GM15510 (cell line): ENCODE data around the gene POLR2J.
A peak's percentile ranks its signal among the peaks of the same experiment; 100 is the strongest.

Experiments used
- POLR2A ChIP-seq: IDR thresholded peaks from 3 replicates; pipeline ENCODE4 v1.6.1; 2011; ENCODE audit warnings: borderline replicate concordance; ENCODE audit not compliant: insufficient read length; ENCODE audit errors: extremely low read depth

Gene POLR2J

GRCh38 chr7:102446387-102447156, 32.1 kb downstream of the POLR2J start:
- TF ChIP-seq POLR2A = no peak

DNA sequence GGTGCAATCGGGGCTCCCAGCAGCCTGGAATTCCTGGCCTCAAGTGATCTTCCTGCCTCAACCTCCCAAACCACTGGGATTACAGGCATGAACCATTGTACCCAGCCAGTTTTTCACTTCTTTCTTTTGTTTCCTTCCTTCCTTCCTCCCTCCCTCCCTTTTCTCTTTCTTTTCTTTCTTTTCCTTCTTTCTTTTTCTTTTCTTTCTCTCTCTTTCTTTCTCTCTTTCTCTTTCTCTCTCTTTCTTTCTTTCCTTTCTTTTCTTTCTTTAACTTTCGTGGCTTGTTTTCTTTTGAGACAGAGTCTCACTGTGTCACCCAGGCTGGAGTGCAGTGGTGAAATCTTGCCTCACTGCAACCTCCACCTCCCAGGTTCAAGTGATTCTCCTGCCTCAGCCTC, 33.0 kb downstream of the POLR2J start:
- TF ChIP-seq POLR2A = no peak

GRCh38 chr7:102444961-102445673, 33.6 kb downstream of the POLR2J start:
- TF ChIP-seq POLR2A = peak; percentile 38

GRCh38 chr7:102439963-102440795, 38.5 kb downstream of the POLR2J start:
- TF ChIP-seq POLR2A = no peak

- TF ChIP-seq POLR2A = no peak
Measured at GRCh38 chr7:102436118-102436517, 42.6 kb downstream of the POLR2J start.

DNA sequence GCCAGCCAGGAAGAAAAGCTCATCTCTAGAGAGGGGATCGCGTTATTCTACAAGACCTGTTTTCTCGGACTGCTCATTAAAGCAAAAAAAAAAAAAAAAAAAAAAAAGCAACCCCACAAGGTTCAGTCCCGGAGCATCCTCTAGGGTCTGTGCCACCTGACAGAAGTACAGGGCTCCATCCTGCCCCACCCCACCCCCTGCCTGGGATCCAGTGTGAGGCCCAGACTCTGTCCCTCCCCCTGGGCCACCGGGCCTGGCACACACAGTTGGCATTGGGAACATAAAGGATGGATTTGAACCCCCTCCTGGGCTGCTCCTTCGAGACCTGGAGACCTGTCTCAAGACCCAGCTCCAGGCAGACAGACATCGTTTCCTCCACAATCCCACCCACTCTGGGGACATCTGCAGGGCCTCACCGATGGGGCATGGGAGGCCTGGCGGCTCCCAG, 44.7 kb downstream of the POLR2J start:
- TF ChIP-seq POLR2A = no peak

DNA sequence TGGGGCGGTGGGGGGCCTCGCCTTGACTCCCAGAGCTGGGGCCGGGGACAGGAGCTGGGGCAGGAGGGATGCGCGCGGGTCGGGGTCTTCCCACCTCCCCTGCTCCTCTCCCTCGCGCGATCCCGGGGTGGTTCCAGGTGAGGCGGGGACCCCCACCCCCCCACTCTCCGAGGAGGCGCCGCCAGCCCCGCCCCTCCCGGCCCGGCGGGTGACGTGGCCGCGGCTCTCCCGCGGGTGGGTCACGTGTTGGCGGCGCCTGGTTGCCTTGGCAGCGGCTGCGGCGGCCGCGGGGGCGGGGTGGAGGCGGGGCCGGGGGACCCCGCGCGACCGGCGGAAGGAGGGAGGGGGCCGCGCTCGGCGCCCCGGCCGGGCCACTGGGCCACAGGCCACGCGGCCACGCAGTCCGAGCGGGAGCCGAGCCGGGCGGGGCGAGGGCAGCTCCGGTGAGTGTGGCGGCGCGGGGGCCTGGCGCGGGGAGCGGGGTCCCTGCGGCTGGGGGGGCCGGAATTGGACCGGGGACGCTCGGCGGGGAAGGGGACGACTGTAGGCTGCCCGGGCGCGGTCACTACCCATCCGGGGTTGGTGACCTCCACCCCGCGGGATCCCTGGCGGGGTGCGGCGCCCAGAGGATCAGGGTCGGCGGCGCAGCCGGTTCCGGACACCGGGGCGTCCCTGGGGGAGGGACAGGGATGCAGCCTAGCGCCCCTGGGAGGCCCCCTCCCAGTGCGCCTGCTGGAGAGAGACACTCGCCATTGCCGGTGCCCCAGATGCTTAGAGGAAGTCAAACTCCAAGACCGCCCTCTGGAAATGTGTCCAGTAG, 45.3 kb downstream of the POLR2J start, which contains the start of gene ORAI2:
Gene ORAI2, plus strand, starts transcription at position 357 of the 820 bp plus-strand sequence. CDS start 5,382 bp downstream, outside the sequence.
- peak; percentile 76 for TF ChIP-seq POLR2A

DNA sequence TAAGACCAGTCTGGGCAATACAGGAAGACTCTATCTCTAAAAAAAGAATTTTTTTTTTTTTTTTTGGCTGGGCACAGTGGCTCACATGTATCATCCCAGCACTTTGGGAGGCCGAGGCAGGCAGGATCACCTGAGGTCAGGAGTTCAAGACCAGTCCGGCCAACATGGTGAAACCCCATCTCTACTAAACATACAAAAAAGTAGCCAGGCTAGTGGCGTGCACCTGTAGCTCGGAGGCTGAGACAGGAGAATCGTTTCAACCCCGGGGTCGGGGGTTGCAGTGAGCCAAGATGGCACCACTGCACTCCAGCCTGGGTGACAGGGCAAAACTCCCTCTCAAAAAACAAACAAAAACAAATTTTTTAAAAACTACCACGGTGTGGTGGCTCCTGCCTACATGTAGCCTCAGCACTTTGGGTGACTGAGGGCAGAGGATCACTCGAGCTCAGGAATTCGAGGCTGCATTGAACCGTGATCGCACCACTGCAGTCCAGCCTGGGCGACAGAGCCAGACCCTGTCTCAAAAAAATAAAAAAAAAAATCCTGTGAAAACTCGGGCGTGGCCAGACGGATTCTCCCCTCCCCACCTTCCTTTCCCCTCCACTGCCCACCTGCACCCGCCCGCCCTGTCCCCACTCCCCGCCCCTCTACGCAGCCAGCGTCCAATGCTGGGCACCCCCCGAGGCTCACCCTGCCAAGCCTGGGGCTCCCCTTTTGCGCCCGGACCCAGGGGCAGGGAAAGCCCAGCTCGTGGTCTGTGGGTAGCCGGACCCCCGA, 46.1 kb downstream of the POLR2J start:
- TF ChIP-seq POLR2A = no peak

DNA sequence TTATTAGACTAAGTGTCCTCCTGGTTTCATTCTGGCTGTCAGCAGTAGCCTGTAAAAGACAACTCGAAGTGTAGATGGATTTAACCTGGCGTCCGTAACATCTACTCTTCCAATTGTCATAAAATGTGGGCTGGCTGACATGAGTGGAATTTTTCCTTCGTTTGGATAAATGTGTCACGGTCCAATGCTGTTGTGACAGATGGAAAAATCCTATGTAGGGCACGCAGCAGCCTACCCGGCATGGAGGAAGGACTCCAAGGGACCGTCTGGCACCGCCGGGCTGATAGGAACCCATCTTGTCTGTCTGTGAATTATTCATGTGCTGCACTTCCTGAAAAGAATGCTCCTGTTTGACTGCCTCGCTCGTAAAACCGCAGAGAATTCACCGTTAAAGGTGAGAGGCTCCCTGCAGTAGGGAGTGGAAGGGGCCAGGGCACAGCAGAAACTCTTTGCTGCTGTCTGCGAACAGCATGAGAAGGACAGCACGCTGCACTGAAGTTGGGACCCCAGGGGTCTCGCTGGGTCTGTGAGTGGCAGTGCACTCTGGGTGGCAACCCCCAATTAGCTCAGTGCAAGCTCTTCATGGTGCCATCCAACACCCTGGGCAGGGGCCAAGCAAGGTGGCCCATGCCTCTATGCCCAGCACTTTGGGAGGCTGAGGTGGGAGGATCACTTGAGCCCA, 47.0 kb downstream of the POLR2J start:
- peak; percentile 34 for TF ChIP-seq POLR2A

GRCh38 chr7:102429141-102429899, 49.4 kb downstream of the POLR2J start:
- no peak for TF ChIP-seq POLR2A

DNA sequence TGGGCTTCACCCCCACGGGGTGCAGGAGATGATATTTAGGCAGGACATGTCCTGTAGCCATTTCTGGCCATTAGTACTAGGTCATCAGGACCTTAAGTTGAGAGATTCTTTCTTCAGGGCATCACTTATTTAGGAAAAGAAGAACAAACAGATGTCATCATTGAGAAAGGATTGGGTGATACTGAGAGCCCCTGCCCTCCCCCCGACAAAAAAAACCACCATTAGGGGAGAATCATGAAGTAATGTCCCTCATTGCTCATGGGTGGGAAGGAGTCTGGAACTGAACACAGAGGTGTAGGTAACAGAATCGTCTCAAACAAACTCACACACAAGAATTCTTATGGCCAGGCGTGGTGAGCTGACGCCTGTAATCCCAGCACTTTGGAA, 51.7 kb downstream of the POLR2J start:
- no peak for TF ChIP-seq POLR2A
